ENCODE results near the gene CHMP3.

- TF ChIP-seq CTCF (IDR thresholded peaks at IDR 0.05): no peak
- TF ChIP-seq POLR2A (IDR thresholded peaks at IDR 0.05): peak in 2 of 3 donors; percentile 39 to 41
Measured at GRCh38 chr2:86566158-86566820, 3.0 kb upstream of the CHMP3 start.

All from body of pancreas (tissue), 4 donors.